SH-SY5Y (cell line): ENCODE measurements around the gene TREH.

Experiments
- GATA2 ChIP-seq: IDR thresholded peaks from 2 replicates; pipeline ENCODE4 v1.6.1; 2011; ENCODE audit warnings: mild to moderate bottlenecking, low read depth, low read length
- GATA3 ChIP-seq: IDR thresholded peaks from 2 replicates; pipeline ENCODE4 v1.6.1; 2011; ENCODE audit warnings: low read depth, mild to moderate bottlenecking, low read length, moderate library complexity

DNA sequence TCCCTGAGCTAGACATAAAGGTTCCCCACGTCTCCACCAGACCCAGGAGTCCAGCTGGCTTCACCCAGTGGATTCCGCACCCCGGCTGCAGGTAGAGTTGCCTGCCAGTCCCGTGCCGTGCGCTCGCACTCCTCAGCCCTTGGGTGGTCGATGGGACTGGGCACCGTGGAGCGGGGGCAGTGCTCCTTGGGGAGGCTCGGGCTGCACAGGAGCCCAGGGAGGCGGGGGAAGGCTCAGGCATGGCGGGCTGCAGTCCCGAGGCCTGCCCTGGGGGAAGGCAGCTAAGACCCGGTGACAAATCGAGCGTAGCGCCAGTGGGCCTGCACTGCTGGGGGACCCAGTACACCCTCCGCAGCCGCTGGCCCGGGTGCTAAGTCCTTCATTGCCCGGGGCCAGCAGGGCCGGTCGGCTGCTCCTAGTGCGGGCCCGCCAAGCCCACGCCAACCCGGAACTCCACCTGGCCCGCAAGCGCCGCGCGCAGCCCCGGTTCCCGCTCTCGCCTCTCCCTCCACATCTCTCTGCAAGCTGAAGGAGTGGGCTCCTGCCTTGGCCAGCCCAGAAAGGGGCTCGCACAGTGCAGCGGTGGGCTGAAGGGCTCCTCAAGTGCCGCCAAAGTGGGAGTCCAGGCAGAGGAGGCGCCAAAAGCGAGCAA is 9.5 kb upstream of the TREH start:
- no peak for TF ChIP-seq GATA2
- no peak for TF ChIP-seq GATA3
